Measurements from ENCODE around the gene SMIM38.

Gene SMIM38

DNA sequence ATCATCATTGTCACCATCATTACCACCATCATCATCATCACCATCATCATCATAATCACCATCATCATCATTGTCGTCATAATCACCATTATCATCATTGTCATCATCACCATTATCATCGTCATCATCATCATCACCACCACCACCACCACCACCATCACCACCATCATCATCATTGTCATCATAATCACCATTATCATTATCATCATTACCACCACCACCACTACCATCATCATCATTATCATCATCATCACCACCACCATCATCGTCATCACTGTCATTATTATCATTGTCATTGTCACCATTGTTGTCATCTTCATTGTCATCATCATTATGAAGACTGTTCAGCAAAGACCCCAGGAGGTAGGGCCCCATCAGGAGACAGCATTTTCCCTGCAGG is 33.3 kb downstream of the SMIM38 start:
- DNase-seq, result no peak

DNA sequence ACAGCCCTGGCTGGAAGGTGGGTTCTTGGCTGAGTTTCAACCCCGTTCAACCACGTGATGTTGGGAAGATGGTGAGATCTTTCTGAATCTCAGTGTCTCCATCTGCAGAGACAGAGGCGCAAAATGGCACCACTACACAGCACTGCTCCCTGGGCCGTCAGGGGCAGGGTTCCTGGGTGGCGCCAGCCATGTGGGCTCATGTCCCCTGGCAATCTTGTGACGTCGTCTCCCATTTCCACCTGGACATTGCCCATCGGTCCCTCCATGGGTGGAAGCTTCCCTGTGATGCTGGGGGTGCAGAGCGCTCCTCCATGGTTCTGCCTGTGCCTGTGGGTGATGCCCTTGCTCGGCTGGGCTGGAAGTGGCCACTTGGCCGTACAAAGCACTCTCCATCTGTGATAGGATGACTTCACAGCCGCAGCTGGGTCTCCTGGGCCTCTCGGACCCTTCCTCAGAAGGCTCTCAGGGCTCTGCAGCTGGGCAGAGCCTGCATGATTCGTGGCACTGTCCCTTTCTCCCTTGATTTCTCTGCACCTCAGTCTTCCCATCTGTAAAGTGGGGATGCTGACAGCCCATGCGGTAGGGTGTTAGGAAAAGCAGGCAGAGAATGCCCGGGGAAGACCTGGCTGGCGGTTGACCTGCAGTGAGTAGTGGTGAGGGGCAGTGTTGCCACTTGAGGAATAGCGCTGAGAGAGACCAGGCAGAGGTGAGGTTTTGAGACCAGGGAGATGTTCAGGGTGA is 35.2 kb downstream of the SMIM38 start:
- no peak for DNase-seq

DNA sequence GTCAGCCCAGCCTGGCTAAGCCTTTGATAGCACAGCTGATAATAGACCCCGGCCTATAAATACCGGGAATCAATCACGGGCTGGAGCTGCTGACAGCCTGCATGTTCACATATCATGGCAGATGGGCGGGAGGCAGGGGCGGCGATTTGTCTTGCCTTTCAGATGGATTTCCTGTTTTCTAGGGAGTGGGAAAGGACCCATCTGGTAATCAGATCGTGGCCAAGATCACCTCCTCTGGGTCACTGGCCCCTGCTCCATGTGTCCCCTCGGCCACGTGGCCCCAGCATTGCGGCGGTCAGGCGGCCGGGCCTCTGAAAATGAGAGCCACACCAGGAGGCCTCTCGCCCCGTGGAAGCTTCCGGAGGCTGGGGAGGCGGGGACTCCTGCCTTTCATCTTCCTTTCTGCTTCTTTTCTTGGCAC is 36.6 kb downstream of the SMIM38 start:
- DNase-seq, result no peak

DNA sequence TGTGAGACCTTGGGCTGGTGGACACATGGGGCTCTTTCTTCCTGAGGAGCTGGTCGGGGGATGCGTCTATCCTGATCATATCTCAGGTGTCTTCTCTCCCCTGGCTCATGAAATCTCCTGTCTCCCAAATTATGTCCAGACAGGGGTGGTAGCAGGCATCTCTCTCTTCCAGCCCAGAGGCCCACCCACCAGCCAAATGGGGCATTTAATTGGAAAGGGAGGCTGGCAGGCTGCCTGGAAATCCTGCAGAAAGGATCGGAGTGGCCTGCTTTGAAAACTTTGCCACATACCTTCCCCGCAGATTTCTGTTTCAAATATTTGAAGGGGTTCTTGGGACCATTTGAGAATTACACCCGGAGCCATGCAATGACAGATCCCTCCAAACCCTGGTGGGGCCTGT is 37.4 kb downstream of the SMIM38 start:
- DNase-seq, result no peak

DNA sequence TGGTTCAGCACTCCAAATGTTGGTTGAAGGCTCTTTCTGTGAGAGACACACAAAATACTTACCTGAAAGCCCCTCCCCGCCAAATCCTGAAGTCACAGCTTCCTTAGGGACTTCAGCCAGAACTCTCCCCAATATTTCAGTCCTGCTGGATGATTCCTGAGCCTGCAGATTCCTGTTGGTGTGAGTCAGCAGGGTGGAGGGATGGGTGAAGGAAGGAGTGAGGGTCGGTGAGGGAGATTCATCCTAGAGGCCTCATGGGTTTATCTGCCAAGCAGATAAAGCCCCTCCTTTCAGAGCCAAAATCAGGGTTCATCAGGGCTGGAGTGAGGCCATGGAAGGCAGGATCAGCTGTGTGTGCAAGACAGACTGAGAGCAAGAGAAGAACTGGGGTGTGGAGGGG is 37.9 kb downstream of the SMIM38 start:
- no peak for DNase-seq

DNA sequence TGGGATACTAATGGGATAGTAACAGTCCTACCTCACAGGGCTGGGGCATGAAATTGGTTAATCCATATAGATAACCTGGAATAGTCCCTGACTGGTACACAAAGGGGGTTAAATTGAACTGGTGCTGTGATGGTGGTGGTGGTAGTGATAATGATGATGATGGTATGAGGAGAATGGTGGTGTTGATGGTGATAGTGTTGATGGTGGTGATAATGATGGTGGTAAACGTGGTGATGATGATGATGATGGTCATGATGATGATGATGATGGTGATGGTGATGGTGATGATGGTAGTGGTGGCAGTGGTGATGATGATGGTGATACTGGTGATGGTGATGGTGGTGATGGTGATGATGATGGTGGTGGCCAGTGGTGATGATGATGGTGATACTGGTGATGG is 38.7 kb downstream of the SMIM38 start:
- DNase-seq, result no peak

DNA sequence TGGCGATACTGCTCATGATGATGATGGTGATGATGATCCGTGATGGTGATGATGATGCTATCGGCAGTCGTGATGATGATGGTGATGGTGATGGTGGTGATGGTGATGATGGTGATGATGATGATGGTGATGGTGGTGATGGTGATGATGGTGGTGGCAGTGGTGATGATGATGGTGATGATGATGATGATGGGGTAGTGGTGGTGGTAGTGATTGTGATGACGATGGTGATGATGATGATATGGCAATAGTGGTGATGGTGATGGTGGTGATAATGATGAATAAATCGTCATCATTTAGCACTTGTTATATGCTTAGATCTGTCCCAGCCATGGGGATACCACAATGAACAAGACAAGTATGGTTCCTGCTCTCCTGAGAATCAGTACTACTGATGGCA is 39.2 kb downstream of the SMIM38 start:
- no peak for DNase-seq

DNA sequence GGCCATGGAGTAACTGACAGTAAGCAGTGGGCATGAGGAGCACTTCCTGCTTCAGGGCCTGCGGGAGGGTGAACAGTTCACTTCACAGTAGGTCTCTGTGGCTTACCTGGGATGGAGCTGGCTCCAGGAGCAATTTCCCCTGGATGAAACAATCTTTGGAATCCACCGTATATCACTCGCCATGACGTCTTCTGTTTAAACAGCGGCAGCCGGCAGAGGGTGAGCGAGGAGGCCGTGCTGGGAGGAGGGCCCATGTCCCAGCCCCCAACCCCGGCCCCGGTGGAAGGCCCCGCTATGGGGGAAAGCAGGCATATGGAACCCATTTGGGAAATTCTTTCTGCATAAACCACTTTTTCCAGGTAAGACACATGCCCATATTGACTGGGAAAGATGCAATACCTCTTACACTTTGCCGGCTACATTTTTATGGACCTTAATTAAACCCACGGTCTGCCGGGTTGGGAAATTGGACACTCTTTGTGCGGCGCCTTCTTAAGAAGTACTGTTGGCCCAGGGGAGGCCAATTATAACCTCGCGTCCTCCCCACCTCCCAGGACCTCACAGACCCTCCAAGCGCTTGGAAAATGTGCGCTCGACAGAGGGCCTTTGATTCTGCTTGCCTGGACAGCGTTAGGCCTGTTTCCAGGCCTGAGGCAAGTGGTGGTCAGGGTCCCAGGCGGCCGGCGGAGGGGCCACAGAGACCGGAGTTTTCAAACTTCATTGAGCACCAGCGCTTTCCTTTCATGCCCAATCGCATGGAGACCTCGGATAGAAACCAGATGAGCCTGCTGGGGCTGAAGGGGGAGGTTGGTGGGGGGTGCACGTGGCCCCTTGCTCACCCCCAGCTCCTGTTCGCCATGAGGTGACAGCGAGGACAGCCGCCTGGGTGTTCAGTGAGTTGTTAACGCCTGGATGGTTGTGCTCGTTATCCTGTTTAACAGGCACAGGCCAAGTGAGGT is 40.4 kb downstream of the SMIM38 start:
- DNase-seq, result no peak

DNA sequence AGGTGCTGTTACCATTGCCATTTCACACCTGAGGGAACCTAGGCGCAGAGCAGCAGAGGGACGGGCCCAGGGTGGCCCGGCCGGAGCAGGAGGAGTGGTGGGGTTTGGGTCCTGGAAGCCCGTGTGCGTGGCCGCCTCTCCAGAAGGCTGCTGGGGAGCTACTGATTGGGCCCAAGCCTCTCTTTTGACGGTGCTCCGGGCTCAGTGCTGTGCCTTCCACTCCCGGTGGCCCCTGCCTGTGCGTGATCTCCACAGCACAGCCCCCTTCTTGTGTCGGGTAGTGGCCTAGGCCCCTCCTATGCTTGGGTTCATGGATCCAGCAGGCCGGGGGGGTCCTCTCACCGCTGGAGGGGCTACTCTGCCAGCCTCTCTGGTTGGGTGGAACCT is 41.0 kb downstream of the SMIM38 start:
- DNase-seq, result no peak

DNA sequence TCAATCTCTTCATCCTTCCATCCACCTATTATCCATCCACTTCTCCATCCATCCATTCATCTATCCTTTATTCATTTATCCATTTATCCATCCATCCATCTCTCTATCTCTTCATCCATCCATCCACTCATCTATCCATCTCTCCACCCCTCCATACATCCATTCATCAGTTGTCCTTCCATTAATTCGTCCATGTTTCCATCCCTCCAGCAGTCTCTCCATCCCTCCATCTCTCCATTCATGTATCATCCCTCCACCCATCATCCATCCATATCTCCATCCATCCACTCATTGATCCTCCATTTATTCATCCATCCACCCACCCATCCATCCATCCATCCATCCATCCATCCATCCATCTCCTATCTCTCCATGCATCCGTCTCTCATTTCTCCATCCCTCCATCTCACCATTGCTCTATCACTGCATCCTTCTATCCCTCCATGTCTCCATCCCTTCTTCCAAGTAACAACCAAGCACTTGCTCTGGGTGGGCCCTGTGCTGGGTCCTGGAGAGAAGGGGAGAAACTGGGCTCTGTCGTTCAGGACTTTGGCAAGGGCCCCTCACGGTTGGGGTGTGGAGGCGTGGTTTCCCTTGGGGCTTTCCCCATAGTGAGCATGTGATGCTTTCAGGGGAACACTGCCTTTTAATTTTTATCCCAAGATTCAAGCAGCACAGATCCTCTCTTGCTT is 43.3 kb downstream of the SMIM38 start:
- DNase-seq, result no peak

DNA sequence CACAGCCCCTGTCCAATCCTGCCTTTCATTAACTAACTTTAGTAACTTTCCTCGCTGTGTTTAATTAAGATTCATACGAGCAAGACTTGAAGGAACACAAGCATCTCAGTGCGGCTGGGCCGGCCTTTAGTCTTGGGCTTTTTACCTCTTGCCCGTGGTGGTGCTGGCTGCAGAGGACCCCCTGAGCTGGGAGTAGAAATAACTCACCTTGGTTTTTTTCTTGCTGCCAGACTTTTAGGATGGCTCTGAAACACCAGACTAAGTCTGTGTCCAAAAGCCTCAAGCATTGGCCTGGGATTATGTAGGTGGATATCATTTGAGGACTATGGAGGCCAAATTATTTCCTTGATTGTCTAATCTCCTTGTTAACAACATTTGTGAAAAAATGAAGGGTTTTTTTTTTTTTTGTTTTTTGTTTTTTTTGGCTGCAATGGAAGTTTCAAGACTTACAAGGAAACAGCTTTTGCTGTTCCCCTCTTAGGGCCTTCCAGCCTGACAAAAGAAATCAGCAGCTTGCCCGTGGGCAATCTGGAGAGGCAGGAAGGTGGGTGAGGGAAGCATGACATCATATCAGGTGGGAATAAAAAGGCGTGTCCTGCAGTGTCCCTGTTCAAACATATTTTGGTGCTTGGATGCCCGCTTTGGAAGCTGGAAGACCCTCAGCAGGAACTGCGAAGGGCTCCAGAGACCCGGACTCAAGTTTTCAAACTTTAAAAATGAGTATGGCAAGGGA is 44.0 kb downstream of the SMIM38 start:
- no peak for DNase-seq

DNA sequence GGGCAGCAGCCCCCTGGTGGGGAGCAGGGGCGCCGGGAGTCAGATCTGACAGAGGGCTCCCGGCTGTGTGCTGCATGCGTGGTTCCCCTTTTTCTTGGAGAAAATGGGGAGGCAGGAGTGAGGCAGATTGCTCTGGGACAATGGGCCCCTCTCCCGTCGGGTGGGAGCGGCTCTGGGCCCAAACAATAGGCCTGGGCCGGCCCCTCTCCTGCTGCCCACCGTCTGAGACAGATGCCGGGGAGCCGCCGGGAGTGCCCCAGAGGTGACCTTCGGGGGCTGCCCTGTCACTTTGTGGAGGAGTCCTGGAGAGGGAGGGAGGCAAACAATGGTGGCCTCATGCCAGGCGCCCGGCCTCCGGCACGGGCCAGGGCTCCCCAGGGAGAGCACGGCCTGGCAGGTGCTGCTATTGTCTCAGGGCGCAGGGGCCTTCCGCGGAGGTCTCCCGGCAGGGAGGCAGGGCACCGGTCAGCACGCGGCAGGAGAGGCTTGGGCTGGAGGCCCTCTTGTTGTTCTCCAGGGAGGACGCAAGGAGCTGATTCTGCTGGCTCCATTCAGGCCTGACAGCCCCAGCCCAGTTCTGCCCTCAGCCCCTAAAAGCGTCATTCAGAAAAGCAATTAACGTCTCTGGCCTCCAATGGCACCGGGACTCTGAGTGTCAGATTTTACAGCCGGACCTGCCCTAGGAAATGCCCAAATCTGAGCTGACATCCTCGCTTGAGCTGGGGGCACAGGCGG is 44.8 kb downstream of the SMIM38 start:
- no peak for DNase-seq

DNA sequence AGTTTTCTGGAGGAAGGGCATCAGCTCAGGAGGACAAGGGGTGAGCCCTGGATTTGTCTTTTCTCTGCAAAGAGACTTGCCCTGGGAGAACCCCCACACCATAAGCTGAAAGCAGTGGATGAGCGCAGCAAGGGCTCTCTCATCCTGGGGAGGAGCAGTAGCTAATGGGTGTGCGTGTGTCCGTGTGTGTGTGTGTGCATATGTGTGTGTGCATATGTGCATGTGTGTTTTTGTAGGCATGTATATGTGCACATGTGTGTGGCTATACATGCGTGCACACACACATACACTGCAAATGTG is 45.3 kb downstream of the SMIM38 start:
- no peak for DNase-seq

DNA sequence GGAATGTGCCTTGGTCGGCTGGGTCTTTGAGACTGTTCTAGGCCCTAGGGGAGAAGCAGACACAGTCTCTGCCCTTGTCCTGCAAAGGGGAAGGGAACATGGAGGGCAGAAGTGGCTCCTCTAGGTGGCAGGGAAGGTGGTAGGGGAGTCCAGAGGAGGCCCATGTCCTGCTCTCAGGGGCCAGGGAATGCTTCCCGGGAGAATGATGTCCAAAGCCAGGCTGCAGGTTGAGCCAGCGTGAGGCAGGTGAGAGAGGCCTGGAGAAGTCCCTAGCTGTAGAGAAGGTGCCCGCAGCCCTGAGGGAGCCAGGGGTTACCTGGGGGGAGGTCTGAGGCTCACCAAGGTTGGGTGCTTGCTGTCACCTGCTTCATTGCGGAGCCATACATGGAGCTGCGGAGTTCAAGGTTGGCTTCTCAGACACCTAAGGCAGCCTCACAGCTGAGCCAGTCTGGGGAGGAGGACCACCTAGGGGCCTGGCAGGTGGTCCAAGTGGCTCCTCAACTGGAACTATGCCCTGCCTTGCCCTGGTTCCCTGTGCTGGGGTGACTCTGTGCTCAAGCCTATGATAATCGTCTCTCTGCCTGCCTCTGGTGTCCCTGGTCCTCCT is 46.1 kb downstream of the SMIM38 start:
- DNase-seq, result no peak

DNA sequence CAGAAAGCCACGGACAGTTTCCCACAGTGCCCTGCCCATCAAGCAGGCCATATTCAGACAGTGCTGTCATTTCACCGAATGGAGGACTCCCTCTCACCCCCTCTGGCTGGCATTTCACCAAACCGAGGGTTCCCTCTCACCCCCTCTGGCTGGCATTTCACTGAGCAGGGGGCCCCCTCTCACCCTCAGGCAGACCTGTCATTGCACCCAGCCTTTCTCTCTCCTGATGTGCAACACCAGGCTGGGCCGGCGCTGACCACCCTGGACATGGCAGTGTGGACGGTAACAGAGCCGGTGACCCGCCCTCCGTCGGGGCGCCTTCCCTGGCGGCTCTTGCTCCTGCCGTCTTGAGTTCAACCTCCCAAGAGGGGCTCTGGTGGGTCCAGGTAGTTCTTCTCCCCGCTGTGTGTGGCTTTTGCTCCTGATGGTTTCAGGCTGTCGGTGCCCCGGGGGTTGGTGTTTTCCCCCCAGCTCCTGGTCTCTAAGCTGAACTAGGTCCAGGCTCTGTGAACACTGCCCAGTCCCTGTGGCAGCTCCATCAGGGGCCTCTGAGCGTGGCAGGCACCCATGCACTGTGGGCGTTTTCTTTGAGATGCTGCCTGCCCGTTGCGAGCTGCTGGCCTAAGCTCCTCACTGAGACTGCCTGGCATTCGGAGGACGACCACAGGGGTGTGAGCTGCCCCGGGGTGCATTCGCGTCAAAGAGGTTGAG is 46.9 kb downstream of the SMIM38 start:
- DNase-seq, result no peak

DNA sequence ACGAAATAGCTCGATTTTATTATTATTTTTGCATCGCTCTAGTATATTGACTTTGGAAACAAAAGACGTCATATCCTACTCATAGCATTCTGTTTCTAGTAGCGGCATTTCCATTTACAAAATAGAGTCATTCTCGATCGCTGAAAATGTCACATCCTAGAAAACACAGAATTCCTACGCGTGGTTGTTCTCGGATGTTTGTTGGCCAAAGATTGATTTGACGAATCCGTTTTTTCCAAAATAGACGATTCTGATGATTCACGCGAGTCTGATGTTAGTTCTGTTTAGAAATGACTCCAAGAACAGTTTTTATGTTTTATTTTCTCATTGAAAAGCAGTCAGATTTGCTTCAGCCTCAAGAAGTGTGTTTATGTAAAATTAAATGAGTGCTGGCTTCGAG is 47.6 kb downstream of the SMIM38 start:
- no peak for DNase-seq

DNA sequence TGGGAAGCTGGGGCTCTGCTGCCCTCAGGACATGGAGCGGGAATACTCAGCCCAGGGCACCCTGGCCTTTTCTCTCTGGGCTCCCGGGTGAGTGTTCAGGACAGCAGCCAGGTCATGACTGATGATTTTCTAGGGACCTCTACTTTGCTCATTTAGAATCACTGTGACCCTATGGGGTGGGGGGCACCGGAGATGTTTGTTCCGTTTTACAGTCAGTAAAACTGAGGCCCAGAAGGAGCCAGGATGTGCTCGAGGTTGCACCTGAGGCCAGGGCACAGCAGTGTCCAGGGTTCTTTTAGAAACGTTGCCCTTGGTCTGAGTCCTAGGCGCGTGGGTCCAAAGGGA is 48.1 kb downstream of the SMIM38 start:
- DNase-seq, result no peak

DNA sequence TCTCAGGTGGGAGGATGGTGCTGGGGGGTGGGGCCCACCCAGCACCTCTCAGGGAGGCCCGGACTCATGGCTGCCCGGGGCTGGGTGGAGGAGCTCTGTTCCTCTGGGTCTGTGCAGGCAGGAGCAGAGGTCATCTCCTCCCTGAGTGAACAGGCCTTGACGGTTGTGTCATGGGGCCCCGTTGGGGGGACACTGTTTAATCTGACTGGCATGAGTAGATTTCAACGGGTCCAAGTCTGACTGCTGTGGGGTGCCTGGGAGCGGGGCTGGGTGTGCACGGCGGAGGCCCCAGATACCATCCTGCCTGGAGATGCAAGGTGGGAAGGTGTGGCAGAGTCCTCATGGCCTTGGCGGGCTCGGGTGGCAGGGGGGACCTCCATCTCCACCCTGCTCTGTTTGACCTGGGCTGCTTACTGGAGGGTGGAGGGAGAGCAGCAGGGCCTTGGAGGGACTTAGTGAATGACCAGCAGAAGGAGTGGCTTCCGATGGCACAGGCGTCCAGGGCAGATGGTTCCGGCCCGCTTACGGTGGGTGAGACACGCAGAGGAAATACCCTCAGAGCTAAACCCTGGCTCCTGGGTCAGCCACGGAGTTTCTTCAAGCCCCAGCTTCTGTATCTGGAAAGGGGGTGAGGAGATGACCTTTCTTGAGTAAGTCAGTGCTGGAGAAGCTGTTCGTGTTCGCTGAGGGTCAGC is 48.7 kb downstream of the SMIM38 start:
- no peak for DNase-seq

DNA sequence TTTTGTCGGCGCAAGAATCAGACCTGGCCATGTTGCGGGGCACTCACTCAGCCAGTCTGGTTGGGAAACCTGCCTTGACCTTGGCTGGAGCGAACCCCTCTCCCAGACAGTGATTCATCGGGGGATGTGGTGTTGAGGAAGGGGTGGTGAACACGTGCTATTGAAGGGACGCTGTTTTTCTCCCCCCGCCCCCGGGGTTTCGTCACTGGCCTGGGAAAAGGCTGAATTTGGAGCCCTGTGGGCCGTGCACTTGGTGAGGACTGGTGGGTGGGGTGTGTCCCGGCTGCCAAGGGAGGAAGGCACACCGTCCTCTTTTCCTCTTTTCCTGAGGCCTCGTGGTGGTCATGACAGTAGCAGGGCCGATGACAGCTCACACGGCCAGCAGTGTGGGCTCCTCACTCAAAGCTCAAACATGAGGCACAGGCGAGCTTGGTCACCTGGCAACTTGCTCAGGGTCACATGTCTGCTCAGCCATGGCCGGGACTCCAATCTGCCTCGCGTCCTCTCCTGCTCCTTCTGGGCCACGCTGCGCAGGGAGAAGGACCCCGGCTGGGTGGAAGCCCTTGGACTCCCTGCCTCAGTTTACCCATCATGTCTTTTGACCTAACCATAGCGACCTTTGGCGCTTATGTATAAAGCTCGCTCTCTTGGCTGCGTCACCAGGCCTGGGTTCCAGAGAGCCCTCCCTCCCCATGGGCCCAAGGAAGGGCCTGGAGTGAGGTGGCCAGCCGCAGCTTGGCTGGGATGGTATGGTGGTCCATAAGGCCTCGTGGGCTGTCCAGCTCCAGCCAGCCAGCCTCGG is 49.4 kb downstream of the SMIM38 start:
- no peak for DNase-seq
